GM21390 (cell line): Measurements from ENCODE around the gene EPHB2.
"Not testable (repeated sequence)": the region's sequence is repeated elsewhere in the genome, so short reads cannot be mapped to it uniquely, and the experiment has no call there.

ENCODE experiments used
- ATAC-seq: cut with Tn5 transposase; IDR thresholded peaks from one replicate; pipeline ENCODE4 v1.9.1; 2021; ENCODE audit not compliant: unreplicated experiment

The EPHB2 gene

GRCh38 chr1:22689505-22689904 is 21.1 kb upstream of the EPHB2 start:
- ATAC-seq: no peak

- ATAC-seq: no peak
Measured at GRCh38 chr1:22691031-22691753, 19.4 kb upstream of the EPHB2 start.

GRCh38 chr1:22694172-22694571 is 16.5 kb upstream of the EPHB2 start:
- no peak for ATAC-seq

GRCh38 chr1:22696610-22697009 is 14.0 kb upstream of the EPHB2 start:
- ATAC-seq: no peak

GRCh38 chr1:22697980-22698379 is 12.7 kb upstream of the EPHB2 start:
- no peak for ATAC-seq

- ATAC-seq: no peak
Measured at GRCh38 chr1:22699681-22700520, 10.7 kb upstream of the EPHB2 start.

GRCh38 chr1:22702296-22703085 is 8.1 kb upstream of the EPHB2 start:
- ATAC-seq: no peak

- ATAC-seq: no peak
Measured at GRCh38 chr1:22704440-22705067, 6.1 kb upstream of the EPHB2 start.

GRCh38 chr1:22705586-22705985 is 5.1 kb upstream of the EPHB2 start:
- no peak for ATAC-seq

GRCh38 chr1:22706100-22706499 is 4.5 kb upstream of the EPHB2 start:
- not testable (repeated sequence) for ATAC-seq

GRCh38 chr1:22708777-22709176 is 1.9 kb upstream of the EPHB2 start:
- ATAC-seq: no peak

GRCh38 chr1:22709227-22709626 is 1.4 kb upstream of the EPHB2 start:
- ATAC-seq: no peak

GRCh38 chr1:22709891-22710700 is 543 bp upstream of the EPHB2 start:
- ATAC-seq: no peak

GRCh38 chr1:22711071-22711470 is 432 bp downstream of the EPHB2 start:
- no peak for ATAC-seq

- no peak for ATAC-seq
Measured at GRCh38 chr1:22711591-22712501, 1.2 kb downstream of the EPHB2 start.

GRCh38 chr1:22712502-22713271 is 2.0 kb downstream of the EPHB2 start:
- no peak for ATAC-seq

GRCh38 chr1:22714455-22714854 is 3.8 kb downstream of the EPHB2 start:
- ATAC-seq: no peak

- ATAC-seq: no peak
Measured at GRCh38 chr1:22717037-22717760, 6.6 kb downstream of the EPHB2 start.
